HepG2 (cell line): ENCODE results near the gene DQX1. TPM values are rescaled to one million over a fixed set of nuclear protein-coding genes. Genes with fewer than 3 reads are reported as not detected.
A peak's percentile ranks its signal among the peaks of the same experiment; 100 is the strongest.

ENCODE experiments used
- FOXA3 ChIP-seq: IDR thresholded peaks from 2 replicates; pipeline ENCODE4 v1.6.1; 2016; ENCODE audit warnings: missing genetic modification reagents, missing compliant biosample characterization
- GATA4 ChIP-seq: sonication (generic); IDR thresholded peaks from 2 replicates; pipeline ENCODE4 v1.6.1; 2016; ENCODE audit warnings: antibody characterized with exemption, low read depth, borderline replicate concordance
- RAD51 ChIP-seq: fragments of 450-650 bp; IDR thresholded peaks from 2 replicates; pipeline ENCODE4 v1.6.1; 2016; ENCODE audit warnings: borderline replicate concordance
- RBAK ChIP-seq: sonication (generic); formaldehyde crosslinking; IDR thresholded peaks from 2 replicates; pipeline ENCODE4 v1.5.1; 2020; ENCODE audit warnings: mild to moderate bottlenecking, missing genetic modification reagents
- SRF ChIP-seq: IDR thresholded peaks from 2 replicates; pipeline ENCODE4 v1.6.1; 2011; ENCODE audit warnings: mild to moderate bottlenecking, low read depth, low read length, moderate library complexity
- ZNF33B ChIP-seq: sonication (generic); formaldehyde crosslinking; IDR thresholded peaks from 2 replicates; pipeline ENCODE4 v1.5.1; 2020; ENCODE audit warnings: mild to moderate bottlenecking, missing genetic modification reagents
- polyA plus RNA-seq, 8 experiments: library from polyadenylated mRNA; depleted of rRNA in 3 of 8; stranded (reverse) in 7 of 8; unstranded in 1 of 8; fragments of >200 nt; fragmentation: Illumina TruSeq in 4 of 8; extraction: Trizol in 4 of 8; gene quantifications; 2 replicates each; pipeline versions ENCODE4 v1.2.1 to v1.2.3, GENCODE V29; 2011 to 2016; ENCODE audit warnings: low read depth in 4 of 8, missing spikeins in 1 of 8, mixed read lengths in 1 of 8; ENCODE audit not compliant: insufficient read depth in 1 of 8
- total RNA-seq, 5 experiments: library from RNA; depleted of rRNA; stranded (reverse); fragments of >200 nt; fragmentation: Illumina TruSeq; extraction: Trizol; gene quantifications; 2 replicates each; pipeline ENCODE4 v1.2.3, GENCODE V29; 2016; ENCODE audit warnings: low read depth in 1 of 5
- TF ChIP-seq, protein P1 (sequence below): sonication (generic); formaldehyde crosslinking; IDR thresholded peaks from 2 replicates; pipeline ENCODE4 v1.5.0; 2020; ENCODE audit warnings: mild to moderate bottlenecking, missing genetic modification reagents
- TF ChIP-seq, protein P2 (sequence below): sonication (generic); formaldehyde crosslinking; IDR thresholded peaks from 2 replicates; pipeline ENCODE4 v1.4.0; 2020; ENCODE audit warnings: missing genetic modification reagents
- TF ChIP-seq, protein P3 (sequence below): IDR thresholded peaks from 2 replicates; pipeline ENCODE4 v1.6.1; 2016; ENCODE audit warnings: low read depth, missing genetic modification reagents, missing compliant biosample characterization
- TF ChIP-seq, protein P4 (sequence below): IDR thresholded peaks from 2 replicates; pipeline ENCODE4 v1.6.1; 2012; ENCODE audit warnings: low read depth, low read length, improper control_type of control experiment
- TF ChIP-seq, protein P5 (sequence below): sonication (generic); formaldehyde crosslinking; IDR thresholded peaks from 2 replicates; pipeline ENCODE4 v1.5.1; 2020; ENCODE audit warnings: missing genetic modification reagents, mild to moderate bottlenecking, borderline replicate concordance

Gene DQX1
- total and polyA plus RNA-seq, 2 of the 13 experiments (the other 11 are each of a cell fraction or from before 2014, with no cell fraction given) = 27.6 to 89.8 TPM

DNA sequence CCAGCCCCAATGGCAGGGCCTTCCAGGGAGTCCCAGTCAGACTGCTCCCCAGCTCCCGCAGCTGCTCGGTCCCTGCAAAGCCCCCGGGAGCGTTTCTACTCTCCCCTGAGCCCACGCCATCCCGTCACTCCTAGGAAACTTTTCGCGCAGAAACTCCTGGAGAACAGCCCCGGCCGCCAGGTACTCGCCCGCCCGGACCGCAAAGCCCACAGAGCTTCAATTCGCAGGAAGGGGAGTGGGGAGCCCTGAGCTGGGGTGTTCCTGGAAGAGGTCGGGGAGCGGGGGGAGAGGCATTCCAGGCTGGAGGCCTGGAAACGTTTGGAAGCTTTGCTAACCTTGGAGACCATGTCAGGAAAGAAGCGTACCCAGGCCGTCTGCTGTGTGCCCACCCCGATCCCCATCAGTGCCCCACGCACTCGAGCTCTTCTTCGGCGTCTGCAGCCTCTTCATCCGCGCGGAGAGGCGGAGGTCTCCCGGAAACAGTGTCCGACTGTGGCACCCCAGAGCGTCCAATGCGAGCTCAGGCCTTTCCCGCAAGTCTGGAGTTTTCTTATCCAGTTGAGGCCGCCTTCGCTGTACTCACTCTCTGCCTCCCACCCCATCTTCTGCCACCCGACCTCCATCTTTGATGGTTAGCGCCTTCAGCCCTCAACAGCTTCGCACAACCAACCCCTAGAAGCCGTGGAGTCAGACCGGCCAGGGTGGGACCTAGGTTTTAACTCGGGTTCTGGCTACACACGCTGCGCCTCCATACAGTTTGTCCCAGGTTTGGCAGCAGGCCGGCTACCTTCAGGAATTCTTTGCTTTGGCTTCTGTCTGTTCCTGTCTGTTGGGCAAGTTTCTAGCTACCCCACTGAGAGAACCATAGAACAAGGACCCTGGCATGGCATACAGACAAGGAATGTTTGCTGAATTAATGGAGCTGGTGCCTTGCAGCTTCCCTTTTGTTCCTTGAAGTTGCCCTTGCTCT, 22.2 kb downstream of the DQX1 start (continued):
- TF ChIP-seq SRF (no peak), RBAK (CRISPR knock-in tag) (no peak), ZNF33B (no peak), RAD51 (no peak), GATA4 (peak; percentile 17; the same call in 1 of the 2 replicates), FOXA3 (CRISPR knock-in tag) (no peak)
- TF ChIP-seq, protein P1, sequence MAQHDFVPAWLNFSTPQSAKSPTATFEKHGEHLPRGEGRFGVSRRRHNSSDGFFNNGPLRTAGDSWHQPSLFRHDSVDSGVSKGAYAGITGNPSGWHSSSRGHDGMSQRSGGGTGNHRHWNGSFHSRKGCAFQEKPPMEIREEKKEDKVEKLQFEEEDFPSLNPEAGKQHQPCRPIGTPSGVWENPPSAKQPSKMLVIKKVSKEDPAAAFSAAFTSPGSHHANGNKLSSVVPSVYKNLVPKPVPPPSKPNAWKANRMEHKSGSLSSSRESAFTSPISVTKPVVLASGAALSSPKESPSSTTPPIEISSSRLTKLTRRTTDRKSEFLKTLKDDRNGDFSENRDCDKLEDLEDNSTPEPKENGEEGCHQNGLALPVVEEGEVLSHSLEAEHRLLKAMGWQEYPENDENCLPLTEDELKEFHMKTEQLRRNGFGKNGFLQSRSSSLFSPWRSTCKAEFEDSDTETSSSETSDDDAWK = no peak
- TF ChIP-seq, protein P2, sequence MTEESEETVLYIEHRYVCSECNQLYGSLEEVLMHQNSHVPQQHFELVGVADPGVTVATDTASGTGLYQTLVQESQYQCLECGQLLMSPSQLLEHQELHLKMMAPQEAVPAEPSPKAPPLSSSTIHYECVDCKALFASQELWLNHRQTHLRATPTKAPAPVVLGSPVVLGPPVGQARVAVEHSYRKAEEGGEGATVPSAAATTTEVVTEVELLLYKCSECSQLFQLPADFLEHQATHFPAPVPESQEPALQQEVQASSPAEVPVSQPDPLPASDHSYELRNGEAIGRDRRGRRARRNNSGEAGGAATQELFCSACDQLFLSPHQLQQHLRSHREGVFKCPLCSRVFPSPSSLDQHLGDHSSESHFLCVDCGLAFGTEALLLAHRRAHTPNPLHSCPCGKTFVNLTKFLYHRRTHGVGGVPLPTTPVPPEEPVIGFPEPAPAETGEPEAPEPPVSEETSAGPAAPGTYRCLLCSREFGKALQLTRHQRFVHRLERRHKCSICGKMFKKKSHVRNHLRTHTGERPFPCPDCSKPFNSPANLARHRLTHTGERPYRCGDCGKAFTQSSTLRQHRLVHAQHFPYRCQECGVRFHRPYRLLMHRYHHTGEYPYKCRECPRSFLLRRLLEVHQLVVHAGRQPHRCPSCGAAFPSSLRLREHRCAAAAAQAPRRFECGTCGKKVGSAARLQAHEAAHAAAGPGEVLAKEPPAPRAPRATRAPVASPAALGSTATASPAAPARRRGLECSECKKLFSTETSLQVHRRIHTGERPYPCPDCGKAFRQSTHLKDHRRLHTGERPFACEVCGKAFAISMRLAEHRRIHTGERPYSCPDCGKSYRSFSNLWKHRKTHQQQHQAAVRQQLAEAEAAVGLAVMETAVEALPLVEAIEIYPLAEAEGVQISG (CRISPR knock-in tag) = peak; percentile 13
- TF ChIP-seq, protein P3, sequence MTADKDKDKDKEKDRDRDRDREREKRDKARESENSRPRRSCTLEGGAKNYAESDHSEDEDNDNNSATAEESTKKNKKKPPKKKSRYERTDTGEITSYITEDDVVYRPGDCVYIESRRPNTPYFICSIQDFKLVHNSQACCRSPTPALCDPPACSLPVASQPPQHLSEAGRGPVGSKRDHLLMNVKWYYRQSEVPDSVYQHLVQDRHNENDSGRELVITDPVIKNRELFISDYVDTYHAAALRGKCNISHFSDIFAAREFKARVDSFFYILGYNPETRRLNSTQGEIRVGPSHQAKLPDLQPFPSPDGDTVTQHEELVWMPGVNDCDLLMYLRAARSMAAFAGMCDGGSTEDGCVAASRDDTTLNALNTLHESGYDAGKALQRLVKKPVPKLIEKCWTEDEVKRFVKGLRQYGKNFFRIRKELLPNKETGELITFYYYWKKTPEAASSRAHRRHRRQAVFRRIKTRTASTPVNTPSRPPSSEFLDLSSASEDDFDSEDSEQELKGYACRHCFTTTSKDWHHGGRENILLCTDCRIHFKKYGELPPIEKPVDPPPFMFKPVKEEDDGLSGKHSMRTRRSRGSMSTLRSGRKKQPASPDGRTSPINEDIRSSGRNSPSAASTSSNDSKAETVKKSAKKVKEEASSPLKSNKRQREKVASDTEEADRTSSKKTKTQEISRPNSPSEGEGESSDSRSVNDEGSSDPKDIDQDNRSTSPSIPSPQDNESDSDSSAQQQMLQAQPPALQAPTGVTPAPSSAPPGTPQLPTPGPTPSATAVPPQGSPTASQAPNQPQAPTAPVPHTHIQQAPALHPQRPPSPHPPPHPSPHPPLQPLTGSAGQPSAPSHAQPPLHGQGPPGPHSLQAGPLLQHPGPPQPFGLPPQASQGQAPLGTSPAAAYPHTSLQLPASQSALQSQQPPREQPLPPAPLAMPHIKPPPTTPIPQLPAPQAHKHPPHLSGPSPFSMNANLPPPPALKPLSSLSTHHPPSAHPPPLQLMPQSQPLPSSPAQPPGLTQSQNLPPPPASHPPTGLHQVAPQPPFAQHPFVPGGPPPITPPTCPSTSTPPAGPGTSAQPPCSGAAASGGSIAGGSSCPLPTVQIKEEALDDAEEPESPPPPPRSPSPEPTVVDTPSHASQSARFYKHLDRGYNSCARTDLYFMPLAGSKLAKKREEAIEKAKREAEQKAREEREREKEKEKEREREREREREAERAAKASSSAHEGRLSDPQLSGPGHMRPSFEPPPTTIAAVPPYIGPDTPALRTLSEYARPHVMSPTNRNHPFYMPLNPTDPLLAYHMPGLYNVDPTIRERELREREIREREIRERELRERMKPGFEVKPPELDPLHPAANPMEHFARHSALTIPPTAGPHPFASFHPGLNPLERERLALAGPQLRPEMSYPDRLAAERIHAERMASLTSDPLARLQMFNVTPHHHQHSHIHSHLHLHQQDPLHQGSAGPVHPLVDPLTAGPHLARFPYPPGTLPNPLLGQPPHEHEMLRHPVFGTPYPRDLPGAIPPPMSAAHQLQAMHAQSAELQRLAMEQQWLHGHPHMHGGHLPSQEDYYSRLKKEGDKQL (CRISPR knock-in tag) = no peak
- TF ChIP-seq, protein P4, sequence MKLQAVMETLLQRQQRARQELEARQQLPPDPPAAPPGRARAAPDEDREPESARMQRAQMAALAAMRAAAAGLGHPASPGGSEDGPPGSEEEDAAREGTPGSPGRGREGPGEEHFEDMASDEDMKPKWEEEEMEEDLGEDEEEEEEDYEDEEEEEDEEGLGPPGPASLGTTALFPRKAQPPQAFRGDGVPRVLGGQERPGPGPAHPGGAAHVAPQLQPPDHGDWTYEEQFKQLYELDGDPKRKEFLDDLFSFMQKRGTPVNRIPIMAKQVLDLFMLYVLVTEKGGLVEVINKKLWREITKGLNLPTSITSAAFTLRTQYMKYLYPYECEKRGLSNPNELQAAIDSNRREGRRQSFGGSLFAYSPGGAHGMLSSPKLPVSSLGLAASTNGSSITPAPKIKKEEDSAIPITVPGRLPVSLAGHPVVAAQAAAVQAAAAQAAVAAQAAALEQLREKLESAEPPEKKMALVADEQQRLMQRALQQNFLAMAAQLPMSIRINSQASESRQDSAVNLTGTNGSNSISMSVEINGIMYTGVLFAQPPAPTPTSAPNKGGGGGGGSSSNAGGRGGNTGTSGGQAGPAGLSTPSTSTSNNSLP = no peak
- TF ChIP-seq, protein P5, sequence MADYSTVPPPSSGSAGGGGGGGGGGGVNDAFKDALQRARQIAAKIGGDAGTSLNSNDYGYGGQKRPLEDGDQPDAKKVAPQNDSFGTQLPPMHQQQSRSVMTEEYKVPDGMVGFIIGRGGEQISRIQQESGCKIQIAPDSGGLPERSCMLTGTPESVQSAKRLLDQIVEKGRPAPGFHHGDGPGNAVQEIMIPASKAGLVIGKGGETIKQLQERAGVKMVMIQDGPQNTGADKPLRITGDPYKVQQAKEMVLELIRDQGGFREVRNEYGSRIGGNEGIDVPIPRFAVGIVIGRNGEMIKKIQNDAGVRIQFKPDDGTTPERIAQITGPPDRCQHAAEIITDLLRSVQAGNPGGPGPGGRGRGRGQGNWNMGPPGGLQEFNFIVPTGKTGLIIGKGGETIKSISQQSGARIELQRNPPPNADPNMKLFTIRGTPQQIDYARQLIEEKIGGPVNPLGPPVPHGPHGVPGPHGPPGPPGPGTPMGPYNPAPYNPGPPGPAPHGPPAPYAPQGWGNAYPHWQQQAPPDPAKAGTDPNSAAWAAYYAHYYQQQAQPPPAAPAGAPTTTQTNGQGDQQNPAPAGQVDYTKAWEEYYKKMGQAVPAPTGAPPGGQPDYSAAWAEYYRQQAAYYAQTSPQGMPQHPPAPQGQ (CRISPR knock-in tag) = no peak
